DMS53 treated with DMSO at 0.1 percent for 48 hours (cell line): Measurements from ENCODE around the gene MRPL14.

Source experiments
- DNase-seq: peaks from one replicate; lab custom pipeline; 2025; ENCODE audit not compliant: unreplicated experiment; lab: John Stamatoyannopoulos, UW

The MRPL14 gene

DNA sequence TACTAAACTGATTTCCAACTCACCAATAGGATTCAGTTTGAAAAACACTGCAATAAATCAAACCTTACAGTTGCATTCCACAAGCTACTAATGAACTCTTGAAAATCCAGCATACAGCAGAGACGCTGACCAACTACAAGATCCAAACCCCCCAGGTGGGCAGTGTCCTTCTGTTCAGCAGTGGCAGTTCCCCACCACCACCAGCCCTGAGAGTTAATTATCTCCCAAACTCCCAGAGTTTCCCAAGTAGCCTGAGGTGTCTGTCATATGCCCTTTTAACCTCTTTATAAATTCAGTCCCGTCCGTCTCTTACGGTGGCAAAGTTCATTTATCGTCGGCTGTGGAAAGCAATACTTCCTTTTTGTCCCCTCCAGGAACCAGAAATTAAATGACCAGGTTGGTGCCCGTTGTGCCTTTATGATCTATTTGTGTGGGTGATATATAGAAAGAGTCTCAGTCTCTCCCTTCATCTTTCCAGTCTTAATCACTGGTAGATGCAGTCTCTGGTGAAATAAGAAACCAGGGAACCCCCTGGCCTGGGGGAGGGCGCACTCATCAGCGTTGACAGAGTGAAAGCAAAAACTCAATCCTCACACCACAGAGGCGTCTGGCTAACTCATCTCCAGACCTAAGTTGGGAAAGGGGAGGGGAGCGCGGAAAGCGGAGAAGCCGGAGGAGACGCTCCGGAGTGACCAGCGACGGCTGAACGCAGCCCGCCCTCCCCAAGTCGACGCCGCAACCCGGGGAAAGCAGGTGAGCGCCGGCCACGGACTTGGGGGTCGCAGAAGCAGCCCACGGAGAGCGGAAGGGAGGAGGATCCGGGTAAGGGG lies 717 bp downstream of the MRPL14 start:
- DNase-seq = no peak

DNA sequence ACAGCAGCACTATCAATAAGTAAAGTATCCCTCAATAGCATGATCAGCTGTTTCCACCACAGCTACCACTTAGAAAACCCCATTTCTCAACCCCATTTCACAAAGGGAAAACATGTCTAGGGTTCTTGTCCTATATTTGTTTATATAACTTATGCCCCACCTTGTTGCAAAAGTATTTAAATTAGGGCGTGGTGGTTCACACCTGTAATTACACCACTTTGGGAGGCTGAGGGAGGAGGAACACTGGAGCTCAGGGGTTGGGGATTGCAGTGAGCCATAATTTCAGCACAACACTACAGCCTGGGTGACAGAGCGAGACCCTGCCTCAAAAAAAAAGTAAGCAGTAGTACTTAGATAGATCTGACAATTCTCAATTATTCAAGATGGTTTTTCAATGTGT lies 3.7 kb downstream of the MRPL14 start:
- DNase-seq = no peak

DNA sequence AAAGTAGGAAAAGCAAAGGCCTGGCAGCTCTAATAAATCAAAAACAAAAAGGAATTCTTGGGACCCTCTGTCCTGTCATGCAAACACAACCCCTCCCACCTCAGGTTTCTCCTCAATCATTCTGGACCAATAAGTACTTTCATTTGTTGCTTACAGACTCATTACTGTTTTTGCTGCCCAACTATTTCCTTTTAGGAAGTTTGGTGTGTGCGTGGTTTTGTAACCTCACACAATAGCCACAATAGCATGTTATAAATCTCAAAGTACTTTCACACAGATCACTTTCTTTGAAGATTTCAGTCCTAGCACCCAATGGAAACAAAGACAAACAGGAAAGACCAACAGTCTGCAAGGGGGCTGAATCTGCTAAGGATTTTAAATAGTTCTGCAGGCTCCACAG lies 4.5 kb downstream of the MRPL14 start:
- no peak for DNase-seq

DNA sequence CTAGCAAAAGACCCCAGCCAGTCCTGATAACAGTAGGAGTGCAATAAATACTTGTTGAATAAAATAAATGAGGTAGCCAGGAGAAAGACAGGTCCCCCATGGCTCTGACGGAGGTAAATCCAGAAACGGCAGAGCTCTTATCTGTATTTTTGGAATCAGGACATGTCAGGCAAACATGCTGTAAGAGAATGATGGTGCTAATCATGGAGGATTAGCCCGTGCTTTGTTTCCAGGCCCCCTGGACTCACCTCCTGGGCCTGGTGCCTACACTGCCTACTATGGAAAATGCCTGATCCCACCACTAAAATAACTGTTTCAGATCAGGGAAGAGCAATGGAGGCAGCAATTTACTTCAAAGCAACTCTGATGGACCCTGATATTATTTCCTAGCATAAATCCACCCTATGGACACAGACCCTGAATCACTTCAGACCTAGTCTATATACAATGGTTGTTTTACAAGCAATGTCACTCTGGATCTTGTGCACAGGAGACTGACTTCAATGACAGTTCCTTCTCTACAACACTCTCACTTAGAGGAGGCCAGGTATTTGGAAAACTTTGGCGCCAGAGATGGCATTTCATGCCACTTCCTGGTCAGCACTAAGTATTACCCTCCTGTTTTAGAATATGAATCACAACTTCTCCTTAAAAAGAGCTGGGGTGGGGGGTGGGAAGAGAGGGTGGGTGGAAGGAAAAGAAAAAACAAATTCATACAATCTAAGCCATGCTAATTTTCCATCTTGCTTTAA lies 6.4 kb downstream of the MRPL14 start:
- no peak for DNase-seq

DNA sequence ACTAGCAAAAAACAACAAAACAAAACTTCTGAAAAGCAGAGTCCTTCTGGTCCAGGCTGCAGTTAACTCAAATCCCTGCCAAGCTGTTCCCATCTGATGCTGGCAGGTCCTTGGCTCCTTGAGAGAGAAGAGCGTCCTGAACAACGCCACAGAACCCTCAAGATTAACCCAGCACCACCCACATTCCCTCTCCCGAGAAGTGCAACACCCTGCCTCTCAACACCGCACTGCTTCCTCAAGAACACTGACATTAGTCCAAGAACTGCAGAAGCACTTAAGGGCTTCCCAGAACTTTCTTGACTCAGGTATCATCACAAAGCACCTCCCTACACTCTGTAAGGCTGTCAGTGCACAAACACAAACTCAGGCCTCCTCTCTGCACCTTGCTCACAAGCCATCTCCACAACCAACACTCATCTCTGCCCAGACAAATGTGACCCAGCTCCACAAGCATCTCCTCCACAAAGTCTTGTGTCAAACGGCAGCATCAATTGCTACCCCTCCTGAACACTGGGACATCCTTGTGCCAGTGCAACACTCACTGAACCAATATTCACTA lies 7.5 kb downstream of the MRPL14 start:
- DNase-seq = no peak

DNA sequence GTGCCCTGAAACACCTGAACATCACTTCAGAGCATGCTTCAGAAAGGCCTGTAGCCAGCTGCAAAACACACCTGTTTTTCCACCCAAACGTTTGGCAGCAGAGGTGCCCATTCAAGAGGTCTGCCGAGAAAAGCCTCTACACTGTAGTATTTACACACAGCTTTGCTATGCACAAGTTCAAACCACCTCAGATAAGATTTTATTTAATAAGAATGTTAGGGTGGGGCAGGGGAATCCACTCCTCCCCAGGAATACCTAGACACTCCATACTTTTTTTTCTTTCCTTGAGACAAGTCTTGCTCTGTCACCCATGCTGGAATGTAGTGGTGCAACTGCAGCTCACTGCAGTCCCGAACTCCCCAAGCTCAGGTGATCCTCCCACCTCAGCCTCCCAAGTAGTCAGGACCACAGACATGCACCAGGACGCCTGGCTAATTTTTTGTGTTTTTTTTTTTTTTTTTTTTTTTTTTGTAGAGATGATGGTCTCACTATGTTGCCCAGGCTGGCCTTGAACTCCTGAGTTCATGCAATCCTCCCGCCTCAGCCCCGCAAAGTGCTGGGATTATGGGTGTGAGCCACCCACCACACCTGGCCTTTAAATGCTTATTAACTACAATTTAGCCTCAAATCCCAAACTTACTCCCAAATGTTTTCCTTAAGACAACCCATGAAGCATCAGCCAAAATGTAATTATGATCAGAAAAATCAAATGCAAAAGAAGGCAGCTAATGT lies 9.7 kb downstream of the MRPL14 start:
- DNase-seq = no peak

DNA sequence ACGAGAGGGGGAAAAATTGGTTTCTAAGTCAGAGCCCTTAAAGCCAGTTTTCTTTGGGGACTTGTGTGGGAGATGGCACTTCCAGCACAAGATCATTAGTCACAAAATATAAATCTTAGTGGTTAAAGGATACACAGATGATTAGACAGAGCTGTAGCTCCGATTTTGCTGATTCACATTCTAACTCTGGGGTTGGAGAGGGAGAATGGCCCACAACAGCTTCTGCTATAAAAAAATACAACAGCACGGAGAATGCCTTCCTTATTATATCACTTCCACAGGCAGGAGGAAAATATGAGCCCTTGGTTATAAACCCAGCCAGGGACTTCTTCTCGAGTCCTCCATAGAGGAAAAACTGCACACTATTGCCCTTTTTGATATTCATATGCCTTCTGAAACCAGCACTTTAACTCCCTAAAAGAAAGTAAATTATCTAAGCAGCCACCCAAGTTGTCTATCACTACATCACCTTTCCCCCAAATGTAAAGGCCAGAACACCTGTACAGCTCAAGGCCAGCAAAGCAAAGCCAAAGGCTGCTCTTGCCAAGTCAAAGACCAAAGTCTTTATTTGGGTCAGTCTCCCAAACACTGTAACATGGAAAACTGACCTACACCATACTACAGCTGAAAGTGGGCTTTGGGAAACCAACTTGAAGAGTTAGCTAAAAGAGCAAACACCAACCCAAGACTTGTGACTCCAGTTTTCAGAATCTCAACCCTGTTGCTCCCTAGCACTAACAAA lies 10.4 kb downstream of the MRPL14 start:
- no peak for DNase-seq

DNA sequence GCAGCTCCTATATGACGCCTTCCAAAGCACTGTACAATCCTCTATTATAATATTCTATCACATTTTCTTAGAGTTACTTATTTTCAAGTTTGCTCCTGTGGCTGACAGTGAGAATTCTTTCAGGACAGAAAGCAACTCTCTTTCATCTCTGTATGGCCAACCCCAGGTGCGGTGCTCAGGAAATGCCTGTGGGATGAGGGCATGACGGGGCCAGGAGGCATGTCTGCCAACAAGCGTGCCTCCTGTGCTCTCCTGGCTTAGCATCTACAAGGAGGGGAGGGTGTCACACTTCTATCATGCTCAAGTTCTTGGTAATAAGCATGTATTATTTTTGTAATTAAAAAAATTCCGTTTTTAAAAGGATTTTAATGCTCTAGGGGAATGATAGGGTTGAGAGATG lies 11.4 kb downstream of the MRPL14 start:
- DNase-seq = no peak

DNA sequence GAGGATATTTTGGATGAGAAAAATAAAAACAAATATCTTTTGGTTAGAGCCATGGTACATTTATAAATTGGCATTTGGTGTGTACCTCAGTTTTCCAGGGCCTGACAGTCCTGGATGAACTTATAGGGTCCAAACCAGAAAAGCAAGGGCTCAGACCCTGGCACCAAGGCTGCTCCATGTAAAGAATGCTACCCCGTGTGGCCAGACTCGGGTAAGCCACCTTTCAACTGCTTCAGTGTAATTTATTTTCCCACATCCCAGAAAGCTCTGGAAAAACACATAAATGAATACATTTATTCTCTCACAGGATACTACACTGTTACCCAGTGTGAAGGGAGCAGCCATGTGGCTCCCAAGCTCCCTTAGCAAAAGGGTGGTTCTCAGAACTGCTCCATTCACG lies 13.8 kb downstream of the MRPL14 start:
- DNase-seq = no peak

DNA sequence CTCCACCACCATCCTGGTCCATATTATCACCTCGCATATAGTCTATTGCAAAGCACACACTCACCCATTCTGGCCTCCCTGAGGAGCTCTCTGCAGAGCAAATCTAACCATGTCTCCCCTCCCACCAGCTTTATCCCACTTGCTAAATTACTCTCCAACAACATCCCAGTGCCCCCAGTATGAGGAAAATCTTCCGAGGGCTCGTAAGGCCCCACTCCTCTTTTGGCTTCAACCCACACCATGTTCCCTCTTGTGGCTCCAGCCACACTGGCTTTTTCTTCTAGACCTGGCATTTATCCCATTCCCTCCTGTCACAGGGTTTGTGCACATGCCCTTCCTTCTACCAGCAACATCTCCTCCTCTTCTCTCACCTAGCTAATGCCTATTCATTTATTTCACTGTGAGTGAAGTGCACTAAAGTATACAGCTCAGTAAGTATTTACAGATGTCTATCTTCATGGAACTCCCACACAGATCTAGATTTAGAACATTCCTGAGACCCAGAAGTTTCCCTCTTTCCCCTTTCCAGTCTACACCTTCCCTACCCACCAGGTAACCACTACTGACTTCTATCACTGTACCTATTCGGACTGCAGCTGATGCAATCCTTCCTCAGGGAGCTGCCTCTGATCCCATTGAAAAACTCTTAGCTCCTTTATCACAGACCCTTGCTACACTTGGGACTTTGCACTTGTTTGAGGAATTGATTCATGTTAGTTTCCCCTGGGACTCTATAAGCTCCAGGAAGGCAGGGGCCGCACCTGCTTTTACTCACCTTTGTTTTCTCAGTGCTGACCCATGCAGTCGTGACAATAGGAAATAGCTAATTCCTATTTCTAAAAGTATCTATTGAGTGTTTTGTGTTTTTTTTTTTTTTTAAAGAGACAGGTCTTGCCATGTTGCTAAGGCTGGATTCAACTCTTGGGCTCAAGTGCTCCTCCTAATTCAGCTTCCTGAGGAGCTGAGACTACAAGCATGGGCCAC lies 15.5 kb downstream of the MRPL14 start:
- no peak for DNase-seq

DNA sequence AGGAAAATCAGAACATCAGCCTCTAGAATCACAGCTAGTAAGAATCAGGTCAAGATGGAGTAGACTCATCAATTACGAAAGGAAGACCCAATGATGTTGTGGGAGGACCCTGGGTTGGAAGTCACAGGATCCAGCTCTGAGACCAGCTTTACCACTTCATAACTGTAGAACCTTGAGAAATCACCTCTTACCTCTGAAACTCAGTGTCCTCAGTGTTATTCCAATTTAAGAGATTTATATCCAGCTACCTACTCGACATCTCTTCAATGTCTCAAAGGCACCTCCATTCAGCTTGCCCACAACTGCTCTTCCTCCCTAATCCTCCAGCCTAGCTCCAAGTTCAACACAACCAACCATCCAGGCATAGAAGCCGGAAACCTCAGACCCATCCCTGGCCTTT lies 16.3 kb downstream of the MRPL14 start:
- DNase-seq = no peak

DNA sequence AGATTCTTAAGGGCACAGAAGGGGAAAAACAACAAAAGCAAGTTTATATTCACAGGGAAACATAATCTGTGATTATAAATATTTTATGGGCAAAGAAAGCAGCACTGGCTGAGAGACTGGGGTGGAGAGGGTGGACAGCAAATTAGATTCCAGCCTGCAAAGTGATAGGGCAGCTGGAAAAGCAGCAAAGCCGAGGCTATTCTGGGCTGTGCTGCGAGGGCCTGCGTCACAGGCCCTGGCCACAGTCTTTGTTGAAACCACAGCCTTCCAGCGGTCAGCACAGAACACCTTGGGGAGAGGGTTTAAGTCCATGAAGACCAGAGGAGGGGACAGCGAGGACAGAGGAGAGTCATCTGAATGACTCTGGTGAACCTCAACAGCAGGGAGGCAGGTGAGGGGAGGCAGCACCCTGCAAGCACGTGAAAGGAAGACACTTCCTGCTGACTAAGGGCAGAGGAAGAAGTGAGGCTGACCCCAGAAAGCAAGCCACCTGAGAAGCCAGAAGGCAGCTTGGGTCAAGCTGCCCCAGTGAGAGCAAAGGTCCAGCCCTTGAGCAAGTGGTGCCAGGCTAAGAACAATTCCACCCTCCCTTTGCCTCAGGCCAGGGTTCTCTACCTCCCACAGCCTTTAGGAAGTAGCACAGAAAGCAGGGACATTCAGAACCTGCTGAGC lies 17.1 kb downstream of the MRPL14 start:
- DNase-seq = no peak

DNA sequence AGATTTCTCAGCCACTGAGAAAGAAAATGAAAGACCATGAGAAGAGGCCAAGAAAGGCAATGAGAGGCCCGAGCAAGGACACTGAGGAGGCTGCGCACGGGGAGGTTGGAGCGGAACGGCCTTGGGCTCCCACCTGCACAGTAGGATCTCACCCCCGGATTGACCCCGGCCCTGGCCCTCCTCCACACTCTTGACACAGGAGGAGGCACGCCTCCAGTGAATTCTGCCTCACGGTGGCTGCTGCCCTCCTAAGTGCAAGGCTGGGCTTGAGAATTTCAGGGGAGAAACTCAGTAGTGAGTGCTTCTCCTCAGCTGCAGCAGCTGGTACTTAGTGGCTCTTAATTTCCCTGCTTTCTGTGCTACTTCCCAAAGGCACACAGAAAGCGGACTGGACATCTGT lies 18.0 kb downstream of the MRPL14 start:
- no peak for DNase-seq

DNA sequence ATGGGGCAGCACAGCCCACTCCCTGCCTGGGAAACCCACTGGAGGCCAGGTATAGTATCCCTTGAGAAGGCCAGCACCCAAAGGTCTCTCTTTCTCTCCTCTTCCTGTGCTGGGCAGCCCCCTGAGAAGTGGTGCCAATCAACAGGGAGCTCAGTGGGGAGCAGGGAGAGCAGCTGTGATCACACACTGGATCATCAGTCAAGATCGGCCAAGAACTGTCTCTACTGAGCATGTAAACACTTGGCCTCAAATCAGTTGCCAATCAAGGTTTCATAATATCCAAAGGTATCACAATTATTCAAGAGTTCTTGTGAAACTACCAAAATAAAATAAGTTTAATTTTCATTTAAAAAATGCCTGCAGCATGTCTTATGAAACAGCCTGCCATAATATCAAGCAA lies 18.8 kb downstream of the MRPL14 start:
- DNase-seq = no peak

DNA sequence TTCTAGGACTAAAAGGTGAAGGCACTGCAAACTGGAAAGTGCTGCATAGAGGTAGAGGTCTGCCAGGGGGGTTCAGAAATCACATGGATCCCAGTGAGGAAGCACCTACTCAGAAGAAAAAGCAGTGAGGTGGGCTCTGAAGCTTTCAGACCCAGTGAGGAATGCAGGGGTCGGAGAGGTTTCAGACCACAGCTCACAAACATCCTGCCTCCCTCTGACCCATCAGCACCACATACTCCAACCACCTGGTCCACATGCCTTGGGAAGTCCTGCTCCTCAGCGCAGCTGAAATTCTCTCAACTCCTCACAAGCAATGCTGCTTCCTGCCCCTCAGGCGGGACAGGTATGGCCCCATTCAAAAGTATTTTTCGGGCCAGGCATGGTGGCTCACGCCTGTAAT lies 20.2 kb downstream of the MRPL14 start:
- no peak for DNase-seq

DNA sequence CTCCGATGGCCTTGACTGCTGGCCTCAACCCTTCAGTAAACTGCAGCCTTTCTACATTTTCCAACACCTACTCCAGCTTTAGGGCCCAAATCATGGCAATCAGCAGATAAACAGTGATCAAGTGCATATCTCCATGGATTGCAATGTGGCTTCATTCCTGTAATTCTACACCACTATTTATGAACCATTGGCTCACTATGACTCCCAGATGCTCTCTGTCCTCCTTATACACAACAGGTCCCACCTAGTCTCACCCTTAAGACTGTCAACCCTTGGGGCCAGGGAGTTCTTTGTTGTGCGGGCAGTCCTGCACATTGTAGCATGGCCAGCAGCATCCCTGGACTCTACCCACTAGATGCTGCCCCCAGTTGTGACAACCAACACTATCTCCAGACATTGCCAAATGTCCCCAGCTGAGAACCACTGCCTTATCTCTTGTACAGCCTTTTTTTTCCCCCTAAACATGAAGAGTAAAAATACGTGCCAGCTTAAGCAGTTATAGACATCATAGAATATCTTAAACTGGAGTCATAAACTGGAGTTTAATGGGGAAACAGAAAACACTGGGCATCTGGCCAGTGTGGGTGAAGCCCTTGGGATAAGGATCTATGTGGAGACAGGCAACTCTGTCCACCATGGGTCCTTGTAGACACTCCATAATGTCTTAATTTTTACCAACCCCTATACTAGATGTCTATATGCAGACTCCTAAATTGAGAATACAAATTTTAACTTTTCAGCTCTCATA lies 21.1 kb downstream of the MRPL14 start:
- DNase-seq = no peak

DNA sequence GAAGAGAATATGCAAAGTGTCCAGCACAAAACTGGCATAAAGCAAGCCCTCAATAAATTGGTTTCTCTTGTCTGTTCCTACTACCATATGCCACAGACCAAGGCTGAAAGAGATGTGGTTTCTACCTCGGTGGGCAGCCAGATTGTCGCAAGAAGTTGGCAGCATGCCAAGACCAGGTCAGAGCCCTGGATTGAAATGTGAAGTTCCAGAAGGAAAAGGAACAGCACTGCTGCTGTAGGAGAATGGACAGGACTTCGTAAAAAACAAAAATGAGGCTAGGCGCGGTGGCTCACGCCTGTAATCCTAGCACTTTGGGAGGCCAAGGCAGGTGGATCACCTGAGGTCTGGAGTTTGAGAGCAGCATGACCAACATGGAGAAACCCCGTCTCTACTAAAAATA lies 22.1 kb downstream of the MRPL14 start:
- no peak for DNase-seq

DNA sequence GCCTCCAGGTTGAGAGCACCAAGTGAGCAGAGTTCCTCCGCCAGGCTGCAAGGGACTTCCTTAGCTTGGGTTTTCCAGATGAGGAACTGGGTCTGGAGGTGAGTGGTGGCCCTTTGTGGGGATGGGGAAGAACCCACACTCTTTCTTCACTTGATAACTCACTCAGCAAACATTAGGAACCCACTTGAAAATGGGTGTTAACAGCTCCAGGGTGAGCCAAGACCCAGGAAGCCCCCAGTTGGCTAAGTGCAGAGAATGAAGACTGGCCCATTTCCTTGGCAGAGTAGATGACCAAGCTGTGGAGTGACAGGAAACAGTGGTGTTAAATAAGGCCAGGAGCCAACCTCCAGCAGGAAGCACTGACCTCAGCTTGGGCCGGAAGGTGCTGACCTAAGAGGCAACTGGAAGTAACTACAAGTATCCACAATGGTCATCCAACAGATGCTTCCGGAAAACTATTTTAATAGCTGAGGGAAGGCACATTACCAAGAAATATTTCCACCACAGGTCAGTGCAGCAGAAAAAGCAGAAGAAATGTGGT lies 22.7 kb downstream of the MRPL14 start:
- DNase-seq = no peak
